GM04504 (cell line): ENCODE measurements around the gene COX4I2.
"Not testable (repeated sequence)": the region's sequence is repeated elsewhere in the genome, so short reads cannot be mapped to it uniquely, and the experiment has no call there.

Experiments used
- DNase-seq: peaks from one replicate; pipeline ENCODE4 v3.0.0-alpha.2; 2012; ENCODE audit warnings: low read depth

The COX4I2 gene

GRCh38 chr20:31637660-31638059 lies at the start of gene COX4I2:
TSS of gene COX4I2 (plus strand) at chr20:31637912. CDS start at chr20:31639018, 1,106 bp downstream.
- DNase-seq, result no peak

DNA sequence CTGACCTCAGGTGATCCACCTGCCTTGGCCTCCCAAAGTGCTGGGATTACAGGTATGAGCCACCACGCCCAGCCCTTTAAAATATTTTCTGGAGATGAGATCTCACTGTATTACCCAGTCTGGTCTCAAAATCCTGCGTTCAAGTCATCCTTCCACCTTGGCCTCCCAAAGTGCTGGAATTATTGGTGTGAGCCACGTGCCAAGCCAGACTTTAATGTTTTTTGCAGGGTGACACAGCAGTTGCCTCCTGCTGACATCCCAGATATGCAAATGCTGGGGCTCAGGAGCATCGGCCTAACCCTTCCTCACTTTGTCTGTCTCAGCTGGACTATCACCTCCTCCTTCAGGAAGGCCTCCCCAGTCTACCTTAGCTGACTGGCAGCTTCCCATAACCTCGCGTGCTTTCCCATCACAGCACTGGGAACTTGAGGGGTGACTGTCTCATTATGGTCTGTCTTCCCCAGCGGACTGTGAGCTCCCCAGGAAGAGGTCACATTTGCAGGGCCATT lies 46.9 kb upstream of the COX4I2 start:
- DNase-seq, result no peak

- no peak for DNase-seq
These were observed 44.3 kb upstream of the COX4I2 start for GRCh38 chr20:31593221-31594001.

DNA sequence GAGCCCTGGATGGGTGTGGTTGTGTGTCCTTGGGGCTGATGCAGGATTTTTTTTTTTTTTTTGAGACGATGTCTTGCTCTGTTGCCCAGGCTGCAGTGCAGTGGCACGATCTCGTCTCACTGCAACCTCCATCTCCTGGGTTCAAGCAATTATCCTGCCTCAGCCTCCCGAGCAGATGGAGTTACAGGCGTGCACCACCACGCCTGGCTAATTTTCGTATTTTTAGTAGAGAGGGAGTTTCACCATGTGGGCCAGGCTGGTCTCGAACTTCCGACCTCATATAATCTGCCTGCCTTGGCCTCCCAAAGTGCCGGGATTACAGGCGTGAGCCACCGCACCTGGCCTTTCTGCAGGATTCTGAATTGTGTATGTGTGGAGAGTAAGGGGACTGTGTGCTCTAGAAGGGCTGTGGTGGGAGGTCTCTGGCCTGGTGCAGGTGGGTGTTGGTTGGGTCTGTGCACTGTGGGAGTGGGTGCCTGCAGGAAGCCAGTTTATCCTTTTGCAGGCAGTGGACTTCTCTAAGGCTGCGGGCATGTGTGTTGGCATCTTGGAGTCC lies 43.6 kb upstream of the COX4I2 start:
- no peak for DNase-seq

DNA sequence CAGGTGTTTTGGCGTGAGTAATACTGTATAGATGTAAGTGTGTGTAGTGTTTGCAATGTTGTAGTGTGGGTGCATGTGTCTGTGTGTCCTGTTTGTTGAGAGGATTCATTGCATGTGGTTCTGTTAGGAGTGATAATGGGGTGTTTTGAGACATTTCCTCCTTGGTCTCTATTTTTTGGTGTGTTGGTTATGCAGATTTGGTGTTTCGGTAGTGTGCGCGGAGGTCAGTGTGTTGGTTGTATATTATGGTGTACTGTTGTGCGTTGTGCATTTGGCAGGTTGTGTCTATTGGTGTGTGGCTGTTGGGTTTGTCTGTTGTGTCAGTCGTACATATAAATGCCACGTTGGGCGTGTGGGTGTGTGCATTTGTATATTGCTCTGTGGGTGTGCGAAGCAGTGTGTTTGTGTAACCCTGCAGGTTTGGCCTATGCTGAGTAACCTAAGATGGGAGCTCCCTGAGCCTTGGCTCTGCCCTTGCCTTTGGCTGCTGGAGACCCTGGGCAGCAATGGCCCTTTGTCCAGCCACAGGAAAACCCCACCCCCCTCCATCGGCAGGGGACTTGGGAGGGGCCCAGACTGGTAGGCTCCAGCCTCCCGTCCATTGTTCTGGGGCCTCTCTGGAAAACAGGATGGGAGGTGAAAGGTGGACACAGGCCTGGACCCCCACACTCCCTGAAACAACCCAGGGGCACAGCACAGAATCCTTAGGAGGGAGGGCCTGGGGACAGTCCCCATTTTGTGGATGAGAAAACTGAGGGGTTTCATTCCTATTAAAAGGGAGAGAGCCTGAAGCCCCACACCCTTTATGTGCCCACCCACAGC lies 42.9 kb upstream of the COX4I2 start:
- no peak for DNase-seq

DNA sequence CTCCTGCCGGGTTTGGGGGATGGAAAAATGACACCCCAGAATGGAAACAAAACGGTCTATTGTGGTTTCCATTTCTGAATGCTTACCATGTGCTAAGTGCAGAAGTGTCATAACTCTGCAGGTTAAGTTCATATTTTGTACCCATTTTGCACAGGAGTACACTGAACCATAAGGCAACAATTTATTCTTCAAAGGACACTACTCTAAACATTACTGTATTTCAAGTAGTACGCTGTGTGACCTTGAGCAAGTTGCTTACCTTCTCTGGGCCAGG lies 42.4 kb upstream of the COX4I2 start:
- DNase-seq, result no peak

GRCh38 chr20:31595654-31596411 lies 41.9 kb upstream of the COX4I2 start:
- peak; percentile 97 for DNase-seq

DNA sequence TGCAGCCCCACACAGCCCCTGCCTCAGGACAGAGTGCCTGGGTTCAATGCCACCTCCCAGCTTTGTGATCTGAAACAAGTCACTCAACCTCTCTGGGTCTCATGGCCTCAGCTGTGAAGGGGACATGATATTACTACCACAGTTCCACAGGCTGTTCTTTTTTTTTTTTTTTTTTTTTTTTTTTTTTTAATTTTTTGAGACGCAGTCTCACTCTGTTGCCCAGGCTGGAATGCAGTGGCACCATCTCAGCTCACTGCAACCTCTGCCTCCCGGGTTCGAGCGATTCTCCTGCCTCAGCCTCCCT lies 41.3 kb upstream of the COX4I2 start:
- not testable (repeated sequence) for DNase-seq

GRCh38 chr20:31596831-31597480 lies 40.8 kb upstream of the COX4I2 start:
- DNase-seq, result no peak

- no peak for DNase-seq
These were observed 40.2 kb upstream of the COX4I2 start for GRCh38 chr20:31597481-31597855.

DNA sequence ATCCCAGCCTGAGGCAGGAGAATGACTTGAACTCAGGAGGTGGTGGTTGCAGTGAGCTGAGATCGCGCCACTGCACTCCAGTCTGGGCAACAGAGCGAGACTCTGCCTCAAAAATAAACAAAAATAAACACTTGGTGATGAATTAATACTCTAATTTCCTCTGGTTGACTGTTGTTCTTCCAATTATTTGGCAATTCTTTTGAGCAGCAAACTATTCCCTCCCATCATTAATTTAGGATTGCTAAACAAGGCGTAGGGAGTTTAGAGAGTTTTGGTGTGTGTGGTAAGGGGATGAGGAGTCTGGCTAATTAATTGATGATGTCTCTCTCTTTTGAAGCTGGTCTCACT lies 35.3 kb upstream of the COX4I2 start:
- no peak for DNase-seq

GRCh38 chr20:31602779-31603441 lies 34.8 kb upstream of the COX4I2 start:
- peak; percentile 65 for DNase-seq

GRCh38 chr20:31603822-31604566 lies 33.7 kb upstream of the COX4I2 start:
- DNase-seq, result peak; percentile 92

- no peak for DNase-seq
These were observed 33.1 kb upstream of the COX4I2 start for GRCh38 chr20:31604567-31605030.

DNA sequence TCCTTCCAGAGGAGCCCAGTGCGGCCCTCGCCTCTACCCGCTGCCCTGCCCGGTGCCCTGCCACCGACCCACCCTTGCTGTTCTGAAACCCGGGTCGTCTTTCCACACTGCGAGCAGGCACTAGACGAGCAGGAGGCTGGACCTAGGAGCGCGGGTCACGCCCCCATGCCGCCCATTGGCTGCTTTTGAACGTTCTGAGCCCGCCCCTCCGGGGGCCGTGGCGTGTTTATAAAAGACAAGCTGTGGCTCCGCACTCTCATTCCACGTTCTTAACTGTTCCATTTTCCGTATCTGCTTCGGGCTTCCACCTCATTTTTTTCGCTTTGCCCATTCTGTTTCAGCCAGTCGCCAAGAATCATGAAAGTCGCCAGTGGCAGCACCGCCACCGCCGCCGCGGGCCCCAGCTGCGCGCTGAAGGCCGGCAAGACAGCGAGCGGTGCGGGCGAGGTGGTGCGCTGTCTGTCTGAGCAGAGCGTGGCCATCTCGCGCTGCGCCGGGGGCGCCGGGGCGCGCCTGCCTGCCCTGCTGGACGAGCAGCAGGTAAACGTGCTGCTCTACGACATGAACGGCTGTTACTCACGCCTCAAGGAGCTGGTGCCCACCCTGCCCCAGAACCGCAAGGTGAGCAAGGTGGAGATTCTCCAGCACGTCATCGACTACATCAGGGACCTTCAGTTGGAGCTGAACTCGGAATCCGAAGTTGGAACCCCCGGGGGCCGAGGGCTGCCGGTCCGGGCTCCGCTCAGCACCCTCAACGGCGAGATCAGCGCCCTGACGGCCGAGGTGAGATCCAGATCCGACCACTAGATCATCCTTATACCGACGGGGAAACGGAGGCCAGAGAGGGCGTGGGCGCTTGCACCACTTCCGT lies 32.4 kb upstream of the COX4I2 start, which contains the start of gene ID1:
Gene ID1 (plus strand): TSS at position 259 of the 871 bp plus-strand sequence. CDS start 99 bp downstream, at position 358.
- peak; percentile 91 for DNase-seq

- no peak for DNase-seq
These were observed 31.6 kb upstream of the COX4I2 start for GRCh38 chr20:31605902-31606803.

DNA sequence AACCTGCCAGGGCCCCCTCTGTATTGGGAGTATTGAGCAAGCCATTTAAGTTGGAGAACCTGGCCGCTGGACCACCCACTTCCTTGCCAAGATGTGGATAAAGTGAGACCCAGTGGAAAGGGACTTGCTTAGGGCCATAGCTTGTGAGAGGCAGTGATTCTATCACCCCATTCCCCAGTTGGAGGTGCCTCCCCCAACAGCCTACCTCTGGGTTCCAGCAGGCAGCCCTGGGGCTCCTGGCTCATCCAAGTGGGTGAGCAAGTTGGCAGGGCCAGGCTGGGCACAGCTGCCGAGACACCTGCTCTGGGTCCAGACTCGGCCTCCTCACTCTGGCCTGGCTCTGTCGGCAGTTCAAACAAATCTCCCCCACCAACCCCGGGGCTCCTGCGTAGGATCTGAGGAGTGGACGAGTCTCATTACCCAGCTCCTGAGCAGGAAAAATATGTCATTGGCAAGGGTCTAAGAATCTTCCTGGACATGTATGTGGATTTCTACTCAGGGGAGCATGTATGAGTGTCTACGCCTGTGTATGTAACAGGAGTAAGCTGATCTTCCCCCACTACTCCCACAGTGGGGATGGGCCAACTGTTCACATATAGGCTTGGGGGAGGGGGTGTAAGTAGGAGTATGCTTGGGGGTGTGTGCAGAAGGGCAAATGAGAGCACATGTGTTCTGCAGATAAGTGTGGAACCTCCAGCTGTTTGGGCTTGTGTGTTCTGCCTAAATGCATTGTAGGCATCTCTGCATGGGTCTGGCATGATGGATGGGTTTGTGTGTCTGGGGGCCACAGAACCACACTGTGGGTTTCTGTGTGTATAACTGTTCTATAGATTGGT lies 30.7 kb upstream of the COX4I2 start:
- DNase-seq, result no peak
